Astrocyte (in vitro differentiated cells and primary cell): ENCODE data around the gene CTNS.

Experiments used
- EZH2 ChIP-seq: IDR thresholded peaks from 2 replicates; pipeline ENCODE4 v1.6.1; 2012; ENCODE audit warnings: mild to moderate bottlenecking, low read length, inconsistent platforms; ENCODE audit not compliant: insufficient read depth
- TF ChIP-seq, protein P1 (sequence below): IDR thresholded peaks from 2 replicates; pipeline ENCODE4 v1.5.1; 2011; ENCODE audit warnings: low read depth, mild to moderate bottlenecking, inconsistent platforms, low read length, moderate library complexity; ENCODE audit not compliant: insufficient read depth

DNA sequence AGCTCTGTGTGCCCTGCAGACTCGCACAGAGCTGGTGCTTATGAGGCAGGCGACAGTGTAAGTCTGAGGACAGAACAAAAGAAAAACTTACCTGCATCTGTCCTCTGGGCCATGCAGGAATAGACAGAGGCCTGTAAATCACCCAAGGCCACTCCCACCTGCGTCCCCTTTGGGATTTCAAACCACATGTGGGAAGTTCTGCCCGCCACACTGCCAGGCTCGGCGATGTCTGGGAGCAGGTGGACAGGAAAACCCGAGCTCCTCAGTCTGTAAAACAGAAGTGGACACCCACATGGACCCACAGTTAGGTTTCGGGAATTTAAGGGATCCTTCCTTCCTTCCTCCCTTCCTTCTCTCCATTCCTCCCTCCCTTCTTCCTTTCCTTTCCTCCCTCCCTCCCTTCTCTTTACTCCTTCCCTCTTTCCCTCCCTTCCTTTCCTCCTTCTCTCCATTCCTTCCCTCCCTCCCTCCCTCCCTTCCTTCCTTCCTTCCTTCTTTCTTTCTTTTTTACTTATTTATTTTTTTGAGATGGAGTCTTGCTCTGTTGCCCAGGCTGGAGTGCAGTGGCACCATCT is 15.3 kb upstream of the CTNS start:
- TF ChIP-seq, protein P1, sequence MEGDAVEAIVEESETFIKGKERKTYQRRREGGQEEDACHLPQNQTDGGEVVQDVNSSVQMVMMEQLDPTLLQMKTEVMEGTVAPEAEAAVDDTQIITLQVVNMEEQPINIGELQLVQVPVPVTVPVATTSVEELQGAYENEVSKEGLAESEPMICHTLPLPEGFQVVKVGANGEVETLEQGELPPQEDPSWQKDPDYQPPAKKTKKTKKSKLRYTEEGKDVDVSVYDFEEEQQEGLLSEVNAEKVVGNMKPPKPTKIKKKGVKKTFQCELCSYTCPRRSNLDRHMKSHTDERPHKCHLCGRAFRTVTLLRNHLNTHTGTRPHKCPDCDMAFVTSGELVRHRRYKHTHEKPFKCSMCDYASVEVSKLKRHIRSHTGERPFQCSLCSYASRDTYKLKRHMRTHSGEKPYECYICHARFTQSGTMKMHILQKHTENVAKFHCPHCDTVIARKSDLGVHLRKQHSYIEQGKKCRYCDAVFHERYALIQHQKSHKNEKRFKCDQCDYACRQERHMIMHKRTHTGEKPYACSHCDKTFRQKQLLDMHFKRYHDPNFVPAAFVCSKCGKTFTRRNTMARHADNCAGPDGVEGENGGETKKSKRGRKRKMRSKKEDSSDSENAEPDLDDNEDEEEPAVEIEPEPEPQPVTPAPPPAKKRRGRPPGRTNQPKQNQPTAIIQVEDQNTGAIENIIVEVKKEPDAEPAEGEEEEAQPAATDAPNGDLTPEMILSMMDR, result no peak
- no peak for TF ChIP-seq EZH2
